Natural killer cell treated with Interleukin-12 subunit alpha and Interleukin-12 subunit beta and Interleukin-15 and Interleukin-18, amount 100 ng/mL, for 72 hours (primary cell): Measurements from ENCODE around the gene SEMA6A. TPM values are rescaled to one million over a fixed set of nuclear protein-coding genes. Genes with fewer than 3 reads are reported as not detected.

Source experiments
- ATAC-seq, 2 donors: fragments of 150-1000 bp; cut with Tn5 transposase in 1 of 2; sonication (Bioruptor Pico), chemical (Tn5 transposase) in 1 of 2; 2 replicates each; pipeline ENCODE4 v1.10.0; 2021
- DNase-seq: peaks from one replicate; pipeline ENCODE4 v3.0.0; 2022; ENCODE audit warnings: low spot score
- H3K27ac Mint-ChIP-seq, 2 donors: 1 replicate in 1 of 2; 2 replicates in 1 of 2; pipeline ENCODE4 v1.8.0; 2022; ENCODE audit warnings: mixed read lengths in 2 of 2, mild to moderate bottlenecking in 1 of 2, moderate library complexity in 1 of 2
- H3K27me3 Mint-ChIP-seq, 2 donors: 1 replicate in 1 of 2; 2 replicates in 1 of 2; pipeline ENCODE4 v1.8.0; 2022; ENCODE audit warnings: mixed read lengths in 2 of 2
- H3K36me3 Mint-ChIP-seq: one replicate; pipeline ENCODE4 v1.8.0; 2022; ENCODE audit warnings: mixed read lengths
- H3K4me1 Mint-ChIP-seq, 2 donors: 1 replicate in 1 of 2; 2 replicates in 1 of 2; pipeline ENCODE4 v1.8.0; 2022; ENCODE audit warnings: low read depth in 2 of 2, mixed read lengths in 2 of 2, mild to moderate bottlenecking in 1 of 2
- H3K4me3 Mint-ChIP-seq: one replicate; pipeline ENCODE4 v1.8.0; 2022; ENCODE audit warnings: mixed read lengths
- H3K9me3 Mint-ChIP-seq: 2 replicates; pipeline ENCODE4 v1.8.0; 2022; ENCODE audit warnings: mixed read lengths
- total RNA-seq, 2 donors: library from RNA; stranded (reverse); gene quantifications; one replicate each; pipeline ENCODE4 v1.2.3, GENCODE V29; 2022

The SEMA6A gene
- total RNA-seq, 2 donors from 2014 or later: not detected

- no peaks in the 10 kb centered on the region for H3K27me3 Mint-ChIP-seq
- H3K9me3 Mint-ChIP-seq: no peaks in the 10 kb centered on the region
- no peak overlapping the region for H3K27ac Mint-ChIP-seq
- DNase-seq (no peak), ATAC-seq (no peak)
- H3K4me1 Mint-ChIP-seq: peaks cover 11 to 18% of the 10 kb centered on the region in 2 donors
- H3K36me3 Mint-ChIP-seq: no peaks in the 10 kb centered on the region
- no peak overlapping the region for H3K4me3 Mint-ChIP-seq
These were observed 118.6 kb downstream of the SEMA6A start for GRCh38 chr5:116456036-116456435.

GRCh38 chr5:116455061-116455460 is 119.6 kb downstream of the SEMA6A start:
- Mint-ChIP-seq H3K9me3 (no peaks in the 10 kb centered on the region), H3K27me3 (no peaks in the 10 kb centered on the region), H3K27ac (no peak overlapping the region), H3K4me1 (peaks cover 11 to 18% of the 10 kb centered on the region in 2 donors), H3K4me3 (no peak overlapping the region), H3K36me3 (peaks cover 5% of the 10 kb centered on the region)
- DNase-seq (no peak), ATAC-seq (no peak)

- DNase-seq: no peak
- Mint-ChIP-seq H3K27ac (no peak overlapping the region), H3K4me1 (peaks cover 11 to 18% of the 10 kb centered on the region in 2 donors), H3K27me3 (no peaks in the 10 kb centered on the region), H3K4me3 (no peak overlapping the region), H3K9me3 (no peaks in the 10 kb centered on the region), H3K36me3 (peaks cover 5% of the 10 kb centered on the region)
- ATAC-seq: peak; percentile 27 to 60
These were observed 120.2 kb downstream of the SEMA6A start for GRCh38 chr5:116454417-116454927.

GRCh38 chr5:116453988-116454411 is 120.6 kb downstream of the SEMA6A start:
- H3K27ac Mint-ChIP-seq: no peak overlapping the region
- no peaks in the 10 kb centered on the region for H3K9me3 Mint-ChIP-seq

GRCh38 chr5:116452774-116453368 is 121.8 kb downstream of the SEMA6A start:
- Mint-ChIP-seq H3K9me3 (no peaks in the 10 kb centered on the region), H3K4me1 (peaks cover 11 to 18% of the 10 kb centered on the region in 2 donors), H3K4me3 (no peak overlapping the region), H3K36me3 (peaks cover 5% of the 10 kb centered on the region), H3K27ac (no peak overlapping the region), H3K27me3 (no peaks in the 10 kb centered on the region)
- DNase-seq (no peak), ATAC-seq (peak in 1 of 2 donors; percentile 20)

More at GRCh38 chr5:116453988-116454411, 120.6 kb downstream of the SEMA6A start:
- Mint-ChIP-seq H3K4me3 (no peak overlapping the region), H3K4me1 (peaks cover 11 to 18% of the 10 kb centered on the region in 2 donors), H3K27me3 (no peaks in the 10 kb centered on the region), H3K36me3 (peaks cover 5% of the 10 kb centered on the region)
- ATAC-seq (no peak), DNase-seq (no peak)

- Mint-ChIP-seq H3K9me3 (no peaks in the 10 kb centered on the region), H3K4me3 (no peak overlapping the region), H3K27ac (no peak overlapping the region), H3K27me3 (no peaks in the 10 kb centered on the region), H3K36me3 (peaks cover 5% of the 10 kb centered on the region), H3K4me1 (peaks cover 11 to 18% of the 10 kb centered on the region in 2 donors)
- DNase-seq (no peak), ATAC-seq (no peak)
These were observed 122.6 kb downstream of the SEMA6A start for GRCh38 chr5:116451905-116452450.

GRCh38 chr5:116451066-116451465 is 123.6 kb downstream of the SEMA6A start:
- H3K36me3 Mint-ChIP-seq: peaks cover 5% of the 10 kb centered on the region
- no peaks in the 10 kb centered on the region for H3K9me3 Mint-ChIP-seq
- no peaks in the 10 kb centered on the region for H3K27me3 Mint-ChIP-seq
- H3K4me1 Mint-ChIP-seq: peaks cover 11 to 18% of the 10 kb centered on the region in 2 donors
- H3K27ac Mint-ChIP-seq: no peak overlapping the region
- DNase-seq (no peak), ATAC-seq (no peak)
- no peak overlapping the region for H3K4me3 Mint-ChIP-seq

- Mint-ChIP-seq H3K27me3 (no peaks in the 10 kb centered on the region), H3K36me3 (peaks cover 5% of the 10 kb centered on the region), H3K9me3 (no peaks in the 10 kb centered on the region), H3K27ac (no peak overlapping the region), H3K4me1 (peaks cover 8 to 14% of the 10 kb centered on the region in 2 donors), H3K4me3 (no peak overlapping the region)
- no peak for ATAC-seq
- no peak for DNase-seq
These were observed 125.2 kb downstream of the SEMA6A start for GRCh38 chr5:116449458-116449857.

- no peaks in the 10 kb centered on the region for H3K9me3 Mint-ChIP-seq
- H3K27ac Mint-ChIP-seq: no peak overlapping the region
- DNase-seq (no peak), ATAC-seq (no peak)
- H3K4me3 Mint-ChIP-seq: no peak overlapping the region
- peaks cover 3 to 9% of the 10 kb centered on the region in 2 donors for H3K4me1 Mint-ChIP-seq
- no peaks in the 10 kb centered on the region for H3K27me3 Mint-ChIP-seq
- H3K36me3 Mint-ChIP-seq: peaks cover 5% of the 10 kb centered on the region
These were observed 125.7 kb downstream of the SEMA6A start for GRCh38 chr5:116448870-116449427.

GRCh38 chr5:116448450-116448849 is 126.2 kb downstream of the SEMA6A start:
- DNase-seq (no peak), ATAC-seq (no peak)
- Mint-ChIP-seq H3K4me1 (peaks cover 0 to 4% of the 10 kb centered on the region in 2 donors), H3K36me3 (peaks cover 5% of the 10 kb centered on the region), H3K27ac (no peak overlapping the region), H3K9me3 (no peaks in the 10 kb centered on the region), H3K4me3 (no peak overlapping the region), H3K27me3 (no peaks in the 10 kb centered on the region)

GRCh38 chr5:116446356-116447005 is 128.1 kb downstream of the SEMA6A start:
- Mint-ChIP-seq H3K27ac (no peak overlapping the region), H3K4me1 (no peaks in the 10 kb centered on the region), H3K9me3 (no peaks in the 10 kb centered on the region), H3K4me3 (no peak overlapping the region), H3K27me3 (no peaks in the 10 kb centered on the region), H3K36me3 (peaks cover 5% of the 10 kb centered on the region)
- DNase-seq: no peak
- no peak for ATAC-seq

GRCh38 chr5:116445311-116445710 is 129.3 kb downstream of the SEMA6A start:
- Mint-ChIP-seq H3K4me3 (no peak overlapping the region), H3K27me3 (no peaks in the 10 kb centered on the region), H3K36me3 (no peaks in the 10 kb centered on the region), H3K27ac (no peak overlapping the region), H3K4me1 (no peaks in the 10 kb centered on the region), H3K9me3 (no peaks in the 10 kb centered on the region)
- DNase-seq (no peak), ATAC-seq (no peak)

- no peak overlapping the region for H3K4me3 Mint-ChIP-seq
- no peak for ATAC-seq
- DNase-seq: no peak
- no peaks in the 10 kb centered on the region for H3K9me3 Mint-ChIP-seq
- H3K36me3 Mint-ChIP-seq: no peaks in the 10 kb centered on the region
- no peaks in the 10 kb centered on the region for H3K27me3 Mint-ChIP-seq
- H3K27ac Mint-ChIP-seq: no peak overlapping the region
- no peaks in the 10 kb centered on the region for H3K4me1 Mint-ChIP-seq
These were observed 130.0 kb downstream of the SEMA6A start for GRCh38 chr5:116444373-116445295.
